NT2/D1 (cell line): ENCODE results near the gene CDYL2.

Experiments
- SUZ12 ChIP-seq: IDR thresholded peaks from 2 replicates; pipeline ENCODE4 v1.6.1; 2011; ENCODE audit not compliant: insufficient read length, insufficient read depth; ENCODE audit errors: extremely low read depth
- ZNF274 ChIP-seq: IDR thresholded peaks from 2 replicates; pipeline ENCODE4 v1.6.1; 2011; ENCODE audit warnings: mild to moderate bottlenecking, low read depth, low read length

- TF ChIP-seq SUZ12: no peak
- no peak for TF ChIP-seq ZNF274
These were observed 32.4 kb upstream of the CDYL2 start for GRCh38 chr16:80836846-80837245.
